Ovary (tissue), 9 donors: ENCODE data around the gene PPA2. TPM values are rescaled to one million over a fixed set of nuclear protein-coding genes. Genes with fewer than 3 reads are reported as not detected.

Experiments used
- DNase-seq, 5 donors: peaks; one replicate each; pipeline ENCODE4 v3.0.0-alpha.2; 2019 to 2020
- H3K27ac ChIP-seq, 2 donors: fragments of 200-600 bp; one replicate each; pipeline versions ENCODE4 v1.5.1 to v1.8.0; 2019 to 2022
- H3K27me3 ChIP-seq: fragments of 200-600 bp; one replicate; pipeline ENCODE4 v1.8.0; 2022
- H3K36me3 ChIP-seq: fragments of 200-600 bp; sonication (generic); one replicate; pipeline ENCODE4 v1.5.1; 2019
- H3K4me1 ChIP-seq: one replicate; pipeline ENCODE4 v1.8.1; 2013; ENCODE audit warnings: mild to moderate bottlenecking, moderate library complexity; ENCODE audit not compliant: insufficient read depth
- H3K4me3 ChIP-seq: fragments of 200-600 bp; sonication (generic); one replicate; pipeline ENCODE4 v1.5.1; 2017
- H3K9me3 ChIP-seq, 2 donors: fragments of 200-600 bp in 1 of 2; sonication (generic) in 1 of 2; one replicate each; pipeline versions ENCODE4 v1.5.1 to v1.8.1; 2013 to 2019; ENCODE audit warnings: mild to moderate bottlenecking in 1 of 2, moderate library complexity in 1 of 2
- CTCF ChIP-seq, 3 donors: fragments of 450-650 bp in 2 of 3; fragments of 200-600 bp in 1 of 3; IDR thresholded peaks; one replicate each; pipeline versions ENCODE4 v1.5.1 to v1.8.0; 2016 to 2022; ENCODE audit warnings: antibody characterized with exemption in 3 of 3, mild to moderate bottlenecking in 1 of 3
- EP300 ChIP-seq: sonication (generic); formaldehyde crosslinking; IDR thresholded peaks from one replicate; pipeline ENCODE4 v1.6.1; 2017; ENCODE audit warnings: antibody characterized with exemption
- POLR2A ChIP-seq: fragments of 450-650 bp; IDR thresholded peaks from one replicate; pipeline ENCODE4 v1.6.1; 2017; ENCODE audit warnings: antibody characterized with exemption, mild to moderate bottlenecking, moderate library complexity
- WGBS, 3 donors: extraction: QIAGEN DNeasy Blood & Tissue Kit in 1 of 3; methylation state at CpG; one replicate each; pipeline versions ENCODE4 v1.1.5 to v1.1.7; 2013 to 2017; 5-methylcytosine and 5-hydroxymethylcytosine counted together
- intact Hi-C, 4 donors: fragments of 100-400 bp; cut with DNase I; formaldehyde crosslinking; loops; one replicate each; pipeline versions ENCODE4 v1.11.0 to v1.15.1; 2022 to 2023
- polyA plus RNA-seq, 2 donors: library from polyadenylated mRNA; stranded (reverse); fragments of 200-250 nt in 1 of 2; fragments of 350-450 nt in 1 of 2; fragmentation: Illumina TruSeq in 1 of 2; extraction: RNeasy Lipid Tissue Mini Kit (QIAGEN cat#74804) in 1 of 2; gene quantifications; one replicate each; pipeline ENCODE4 v1.2.3, GENCODE V29; 2013 to 2014
- total RNA-seq, 7 donors: library from RNA; depleted of rRNA in 2 of 7; stranded (reverse); fragments of >200 nt in 2 of 7; fragmentation: NEBNext Ultra II Directional in 3 of 7; extraction: Animal tissue kit (Norgen Biotek cat#: 25700) in 3 of 7; gene quantifications; one replicate each; pipeline versions ENCODE4 v1.1.0 to v1.2.4, GENCODE V29; 2016 to 2023
- donor health status: DM: no; HTN: no; CAD: no; lungs with moderate emphysema.
- donor health status: DM: no; HTN: no; CAD: no.
- donor health status: Bipolar disorder and iron deficiency.
- donor health status: DM: yes; HTN: yes; CAD: no.
- donor health status: DM: no; HTN: no; CAD: no.
- donor health status: DM: yes; HTN: yes; CAD: no.

PPA2 gene
- total and polyA plus RNA-seq, 9 donors = 43.8 to 127 (median 65.6) TPM

GRCh38 chr4:105490523-105490922 lies 16.7 kb upstream of the PPA2 start:
- H3K27me3 ChIP-seq = no peaks in the 10 kb centered on the region
- no peaks in the 10 kb centered on the region for H3K4me1 ChIP-seq
- no peak for TF ChIP-seq CTCF (IDR thresholded peaks at IDR 0.05)
- no peak for TF ChIP-seq EP300
- no peak for TF ChIP-seq POLR2A
- H3K9me3 ChIP-seq = no peaks in the 10 kb centered on the region
- intact Hi-C loops = no loop called here
- no peak overlapping the region for H3K4me3 ChIP-seq
- no peak overlapping the region for H3K27ac ChIP-seq
- no peaks in the 10 kb centered on the region for H3K36me3 ChIP-seq
- WGBS, 3 donors = 66 to 79% (median 69%) methylated on average over 1 of the region's 1 CpG
- DNase-seq = no peak

GRCh38 chr4:105483840-105484239 lies 10.0 kb upstream of the PPA2 start:
- intact Hi-C loops = no loop called here
- Histone ChIP-seq H3K4me3 (no peak overlapping the region), H3K4me1 (no peaks in the 10 kb centered on the region), H3K27me3 (no peaks in the 10 kb centered on the region), H3K9me3 (no peaks in the 10 kb centered on the region), H3K36me3 (no peaks in the 10 kb centered on the region), H3K27ac (no peak overlapping the region)
- DNase-seq = no peak
- WGBS, 3 donors = 90 to 94% (median 90%) methylated on average over 3 of the region's 3 CpGs
- TF ChIP-seq POLR2A = no peak
- no peak for TF ChIP-seq EP300
- TF ChIP-seq CTCF (IDR thresholded peaks at IDR 0.05) = no peak

GRCh38 chr4:105474099-105474518 lies 247 bp upstream of the PPA2 start:
- Histone ChIP-seq H3K36me3 (no peaks in the 10 kb centered on the region), H3K27me3 (no peaks in the 10 kb centered on the region), H3K4me1 (peaks cover 3% of the 10 kb centered on the region), H3K9me3 (no peaks in the 10 kb centered on the region), H3K4me3 (peak overlapping the region; percentile 71), H3K27ac (peak overlapping the region; percentile 96 to 98)
- intact Hi-C loops = loop anchor here in 2 of 4 donors (5.0 kb wide), 1 partner anchor 327 kb away; the partner anchor contains the start of gene TET2 (in 2 of the 2)
- DNase-seq = peak; percentile 78 to 91 (median 86)
- WGBS, 3 donors = 9 to 14% (median 11%) methylated on average over 23 of the region's 23 CpGs
- TF ChIP-seq POLR2A = no peak
- peak in 2 of 3 donors; percentile 79 to 85 for TF ChIP-seq CTCF (IDR thresholded peaks at IDR 0.05)

- DNase-seq = peak in 1 of 5 donors; percentile 22
- peak overlapping the region; percentile 96 to 98 for H3K27ac ChIP-seq
- no peaks in the 10 kb centered on the region for H3K9me3 ChIP-seq
- 4 to 6% (median 5%) methylated on average over 19 of the region's 19 CpGs for WGBS, 3 donors
- TF ChIP-seq CTCF (IDR thresholded peaks at IDR 0.05) (no peak), POLR2A (no peak), EP300 (no peak)
- intact Hi-C loops = loop anchor here in 2 of 4 donors (5.0 kb wide), 1 partner anchor 326 kb away; the partner anchor contains the start of gene TET2 (in 2 of the 2)
- no peaks in the 10 kb centered on the region for H3K27me3 ChIP-seq
- peaks cover 3% of the 10 kb centered on the region for H3K4me1 ChIP-seq
- H3K36me3 ChIP-seq = no peaks in the 10 kb centered on the region
- peak overlapping the region; percentile 71 for H3K4me3 ChIP-seq
These were observed 965 bp downstream of the PPA2 start for GRCh38 chr4:105472871-105473323.
